ENCODE results near the gene SLC6A3.

GRCh38 chr5:1471997-1472963 lies 27.0 kb upstream of the SLC6A3 start:
- TF ChIP-seq EP300 (IDR thresholded peaks at IDR 0.05) (no peak), POLR2A (IDR thresholded peaks at IDR 0.05) (no peak)

All from tibial nerve (tissue), 3 donors.